SK-N-SH treated with all-trans-retinoic acid at 6 μM for 48 hours (cell line): ENCODE results near the gene CNOT10.

ENCODE experiments used
- ARNTL ChIP-seq: fragments of 450-650 bp; formaldehyde crosslinking; IDR thresholded peaks from 2 replicates; pipeline ENCODE4 v1.5.0; 2020; ENCODE audit warnings: low read depth, mild to moderate bottlenecking, moderate library complexity, borderline replicate concordance
- GLIS3 ChIP-seq: fragments of 250-450 bp; sonication (Bioruptor Pico); IDR thresholded peaks from 2 replicates; pipeline ENCODE4 v1.5.0; 2020; ENCODE audit warnings: mild to moderate bottlenecking, moderate library complexity
- ISL1 ChIP-seq: fragments of 250-450 bp; sonication (Bioruptor Pico); IDR thresholded peaks from 2 replicates; pipeline ENCODE4 v2.1.2; 2022; ENCODE audit warnings: mild to moderate bottlenecking, moderate library complexity
- PPARA ChIP-seq: fragments of 250-450 bp; sonication (Bioruptor Pico); IDR thresholded peaks from 2 replicates; pipeline ENCODE4 v1.5.0; 2020; ENCODE audit warnings: mild to moderate bottlenecking, borderline replicate concordance
- TCF4 ChIP-seq: fragments of 250-450 bp; sonication (Bioruptor Pico); IDR thresholded peaks from 2 replicates; pipeline ENCODE4 v1.8.0; 2021; ENCODE audit warnings: mild to moderate bottlenecking, moderate library complexity, borderline replicate concordance
- TOX ChIP-seq: fragments of 250-450 bp; sonication (Bioruptor Pico); IDR thresholded peaks from 2 replicates; pipeline ENCODE4 v1.8.0; 2021; ENCODE audit warnings: mild to moderate bottlenecking, moderate library complexity, borderline replicate concordance
- ZNF565 ChIP-seq: fragments of 450-650 bp; formaldehyde crosslinking; conservative IDR thresholded peaks from 2 replicates; pipeline ENCODE4 v1.5.0; 2020; ENCODE audit warnings: low read depth, mild to moderate bottlenecking, moderate library complexity
- TF ChIP-seq, protein P1 (sequence below): fragments of 250-450 bp; sonication (Bioruptor Pico); IDR thresholded peaks from 2 replicates; pipeline ENCODE4 v1.5.0; 2020; ENCODE audit warnings: mild to moderate bottlenecking, moderate library complexity

- no peak for TF ChIP-seq ISL1 (CRISPR knock-in tag)
- TF ChIP-seq PPARA (CRISPR knock-in tag), result no peak
- no peak for TF ChIP-seq TCF4
- TF ChIP-seq, protein P1, sequence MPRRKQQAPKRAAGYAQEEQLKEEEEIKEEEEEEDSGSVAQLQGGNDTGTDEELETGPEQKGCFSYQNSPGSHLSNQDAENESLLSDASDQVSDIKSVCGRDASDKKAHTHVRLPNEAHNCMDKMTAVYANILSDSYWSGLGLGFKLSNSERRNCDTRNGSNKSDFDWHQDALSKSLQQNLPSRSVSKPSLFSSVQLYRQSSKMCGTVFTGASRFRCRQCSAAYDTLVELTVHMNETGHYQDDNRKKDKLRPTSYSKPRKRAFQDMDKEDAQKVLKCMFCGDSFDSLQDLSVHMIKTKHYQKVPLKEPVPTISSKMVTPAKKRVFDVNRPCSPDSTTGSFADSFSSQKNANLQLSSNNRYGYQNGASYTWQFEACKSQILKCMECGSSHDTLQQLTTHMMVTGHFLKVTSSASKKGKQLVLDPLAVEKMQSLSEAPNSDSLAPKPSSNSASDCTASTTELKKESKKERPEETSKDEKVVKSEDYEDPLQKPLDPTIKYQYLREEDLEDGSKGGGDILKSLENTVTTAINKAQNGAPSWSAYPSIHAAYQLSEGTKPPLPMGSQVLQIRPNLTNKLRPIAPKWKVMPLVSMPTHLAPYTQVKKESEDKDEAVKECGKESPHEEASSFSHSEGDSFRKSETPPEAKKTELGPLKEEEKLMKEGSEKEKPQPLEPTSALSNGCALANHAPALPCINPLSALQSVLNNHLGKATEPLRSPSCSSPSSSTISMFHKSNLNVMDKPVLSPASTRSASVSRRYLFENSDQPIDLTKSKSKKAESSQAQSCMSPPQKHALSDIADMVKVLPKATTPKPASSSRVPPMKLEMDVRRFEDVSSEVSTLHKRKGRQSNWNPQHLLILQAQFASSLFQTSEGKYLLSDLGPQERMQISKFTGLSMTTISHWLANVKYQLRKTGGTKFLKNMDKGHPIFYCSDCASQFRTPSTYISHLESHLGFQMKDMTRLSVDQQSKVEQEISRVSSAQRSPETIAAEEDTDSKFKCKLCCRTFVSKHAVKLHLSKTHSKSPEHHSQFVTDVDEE, result no peak
- TF ChIP-seq ZNF565 (CRISPR knock-in tag), result no peak
- TF ChIP-seq TOX, result no peak
- TF ChIP-seq ARNTL, result no peak
- TF ChIP-seq GLIS3 (CRISPR knock-in tag), result no peak
Observed at GRCh38 chr3:32708672-32709283, 23.8 kb downstream of the CNOT10 start.
